NCI-H345 treated with DMSO at 0.1 percent for 48 hours (cell line): ENCODE data around the gene SHISAL1.
"Not testable (repeated sequence)": the region's sequence is repeated elsewhere in the genome, so short reads cannot be mapped to it uniquely, and the experiment has no call there.

Source experiments
- DNase-seq: peaks from one replicate; lab custom pipeline; 2025; ENCODE audit not compliant: unreplicated experiment; lab: John Stamatoyannopoulos, UW

The SHISAL1 gene

GRCh38 chr22:44329179-44329796 lies 16.5 kb upstream of the SHISAL1 start:
- DNase-seq = no peak

- DNase-seq = no peak
Measured at GRCh38 chr22:44328762-44329161, 16.0 kb upstream of the SHISAL1 start.

GRCh38 chr22:44328326-44328725 lies 15.6 kb upstream of the SHISAL1 start:
- no peak for DNase-seq

GRCh38 chr22:44326491-44326885 lies 13.7 kb upstream of the SHISAL1 start:
- DNase-seq = no peak

- DNase-seq = no peak
Measured at GRCh38 chr22:44325718-44326490, 13.2 kb upstream of the SHISAL1 start.

- DNase-seq = not testable (repeated sequence)
Measured at GRCh38 chr22:44323140-44323790, 10.5 kb upstream of the SHISAL1 start.

GRCh38 chr22:44319685-44320084 lies 6.9 kb upstream of the SHISAL1 start:
- DNase-seq = no peak

GRCh38 chr22:44318751-44319150 lies 6.0 kb upstream of the SHISAL1 start:
- no peak for DNase-seq

- no peak for DNase-seq
Measured at GRCh38 chr22:44317886-44318637, 5.3 kb upstream of the SHISAL1 start.

GRCh38 chr22:44317123-44317444 lies 4.3 kb upstream of the SHISAL1 start:
- no peak for DNase-seq

GRCh38 chr22:44316393-44317122 lies 3.8 kb upstream of the SHISAL1 start:
- no peak for DNase-seq

GRCh38 chr22:44314425-44315067 lies 1.8 kb upstream of the SHISAL1 start:
- no peak for DNase-seq

GRCh38 chr22:44313385-44314006 lies 745 bp upstream of the SHISAL1 start:
- no peak for DNase-seq

- DNase-seq = no peak
Measured at GRCh38 chr22:44311855-44312170, 938 bp downstream of the SHISAL1 start.

GRCh38 chr22:44311104-44311854 lies 1.5 kb downstream of the SHISAL1 start:
- DNase-seq = no peak

- no peak for DNase-seq
Measured at GRCh38 chr22:44309647-44310046, 3.1 kb downstream of the SHISAL1 start.

GRCh38 chr22:44309137-44309536 lies 3.6 kb downstream of the SHISAL1 start:
- DNase-seq = no peak

GRCh38 chr22:44307509-44308169 lies 5.1 kb downstream of the SHISAL1 start:
- no peak for DNase-seq

GRCh38 chr22:44305888-44306287 lies 6.9 kb downstream of the SHISAL1 start:
- no peak for DNase-seq
